ENCODE data around the gene TIMM21.

- TF ChIP-seq CTCF (optimal IDR thresholded peaks at IDR 0.05 in 1 of 3, IDR thresholded peaks at IDR 0.05 in 1 of 3, conservative IDR thresholded peaks at IDR 0.05 in 1 of 3; ENCODE audit: extremely low read depth in 1 of 3, insufficient read depth in 2 of 3, low read length in 3 of 3) (no peak), EZH2 (IDR thresholded peaks at IDR 0.05; ENCODE audit: low read length) (no peak)
Observed at GRCh38 chr18:74175658-74176057, 27.3 kb downstream of the TIMM21 start.
